ENCODE data around the gene CCL23.
"Not testable (repeated sequence)": the region's sequence is repeated elsewhere in the genome, so short reads cannot be mapped to it uniquely, and the experiment has no call there.

The CCL23 gene

DNA sequence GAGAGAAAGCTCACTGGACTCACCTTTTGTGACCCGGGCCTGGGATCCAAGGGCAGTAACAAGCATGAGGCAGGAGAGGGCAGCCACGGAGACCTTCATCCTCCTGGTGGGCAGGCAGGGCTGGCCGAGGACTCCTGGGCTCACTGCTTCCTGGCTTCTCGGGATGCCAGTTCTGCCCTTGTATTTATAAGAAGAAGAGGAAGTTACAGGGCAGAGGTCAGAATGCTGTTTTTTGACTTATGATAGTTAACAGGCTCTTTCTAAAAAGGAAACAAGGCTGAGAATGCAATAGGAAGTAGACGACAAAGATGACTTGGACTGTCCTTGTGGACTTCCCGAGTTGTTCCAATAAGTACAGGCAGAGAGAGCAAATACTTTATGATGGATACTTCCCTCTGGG is at the start of gene CCL23:
TSS of gene CCL23 (minus strand) at position 174 of the 400 bp plus-strand sequence. CDS start at position 99, 75 bp downstream.
- DNase-seq: no peak

- DNase-seq: no peak
Observed at GRCh38 chr17:36066365-36066985, 48.7 kb upstream of the CCL23 start.

- no peak for DNase-seq
Observed at GRCh38 chr17:36063786-36064541, 46.2 kb upstream of the CCL23 start, which contains the start of gene CCL18. Gene CCL18 (plus strand): TSS chr17:36064272. CDS start chr17:36064343, 71 bp downstream.

DNA sequence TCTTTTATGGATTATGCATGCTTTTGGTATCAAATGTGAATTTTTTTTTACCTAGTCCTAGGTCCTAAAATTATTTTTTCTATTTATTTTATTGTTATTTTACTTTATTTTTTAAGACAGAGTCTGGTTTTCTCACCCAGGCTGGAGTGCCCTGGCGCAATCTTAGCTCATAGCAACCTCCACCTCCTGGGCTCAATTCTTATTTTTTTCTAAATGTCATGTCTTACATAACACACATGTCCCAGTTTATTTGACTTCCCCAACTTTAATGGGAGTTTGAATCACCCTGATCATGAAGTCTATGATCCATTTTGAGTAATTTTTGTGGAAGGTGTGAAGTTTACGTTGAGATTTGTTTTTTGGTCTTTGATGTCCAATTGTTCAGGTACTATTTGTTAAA is 43.0 kb upstream of the CCL23 start:
- DNase-seq: no peak

DNA sequence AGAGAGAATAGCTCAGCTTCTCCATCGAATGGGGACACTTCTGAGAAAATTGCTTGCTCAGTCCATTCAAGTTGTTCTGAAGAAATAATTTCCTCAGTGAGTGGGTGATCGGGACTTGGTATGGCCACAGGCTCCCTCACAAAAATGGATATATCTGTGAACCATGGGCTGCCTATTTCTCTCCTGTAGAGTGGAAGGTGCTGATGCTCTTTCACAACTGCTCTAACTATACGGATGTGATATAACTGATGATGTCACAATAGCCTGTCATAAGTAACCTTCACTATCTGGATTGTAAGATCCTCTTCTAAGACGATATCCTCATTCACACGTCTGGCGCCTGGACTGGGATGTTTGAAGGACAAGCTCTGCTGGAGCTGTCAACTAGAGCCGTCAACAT is 41.6 kb upstream of the CCL23 start:
- DNase-seq: no peak

GRCh38 chr17:36057911-36058310 is 40.1 kb upstream of the CCL23 start:
- DNase-seq: no peak

DNA sequence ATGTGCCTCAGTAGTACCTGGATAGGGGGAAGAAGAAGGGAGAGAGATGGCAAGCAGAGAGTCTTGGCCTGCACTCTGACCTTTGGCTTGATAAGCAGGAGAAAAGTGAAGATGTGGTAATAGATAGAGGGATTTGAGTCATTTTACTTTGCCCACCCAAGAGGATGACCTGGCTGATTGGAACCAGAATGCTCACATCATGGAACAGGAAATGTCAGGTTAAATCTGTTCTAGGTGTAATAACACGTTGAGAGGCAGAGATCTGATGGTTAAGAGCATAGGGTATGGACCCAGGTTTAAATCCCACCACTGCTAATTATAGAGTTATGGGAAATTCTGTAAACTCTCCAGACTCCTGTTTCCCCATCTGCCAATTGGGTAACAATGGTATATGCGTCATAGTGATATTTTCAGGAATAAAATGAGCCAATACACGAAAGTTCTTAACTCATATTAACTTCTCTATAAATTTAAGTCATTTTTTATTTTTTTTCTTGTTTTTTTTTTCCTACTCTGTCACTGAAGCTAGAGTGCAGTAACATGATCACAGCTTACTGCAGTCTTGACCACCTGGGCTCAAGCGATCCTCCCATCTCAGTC is 38.2 kb upstream of the CCL23 start:
- no peak for DNase-seq

GRCh38 chr17:36055171-36055570 is 37.4 kb upstream of the CCL23 start:
- no peak for DNase-seq

GRCh38 chr17:36049643-36050042 is 31.9 kb upstream of the CCL23 start:
- DNase-seq: no peak

DNA sequence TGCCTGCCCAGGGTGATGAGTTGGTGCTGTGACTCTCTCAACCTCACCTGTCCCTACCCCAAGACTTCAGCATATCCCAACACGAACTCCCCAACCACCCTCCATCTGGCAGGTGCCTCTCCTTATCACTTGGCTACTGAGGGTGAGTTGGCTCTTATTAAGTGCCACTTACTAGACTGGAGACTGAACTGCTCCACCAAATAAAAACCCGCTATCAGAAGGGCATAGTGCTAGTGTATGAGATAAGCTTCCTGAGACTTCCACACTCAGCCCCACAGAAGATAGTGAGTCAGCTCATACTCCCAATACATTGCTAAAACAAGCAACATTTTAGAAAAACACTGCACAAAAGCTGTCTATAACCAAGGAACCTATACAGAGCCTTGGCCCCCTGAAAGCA is 30.3 kb upstream of the CCL23 start:
- no peak for DNase-seq

DNA sequence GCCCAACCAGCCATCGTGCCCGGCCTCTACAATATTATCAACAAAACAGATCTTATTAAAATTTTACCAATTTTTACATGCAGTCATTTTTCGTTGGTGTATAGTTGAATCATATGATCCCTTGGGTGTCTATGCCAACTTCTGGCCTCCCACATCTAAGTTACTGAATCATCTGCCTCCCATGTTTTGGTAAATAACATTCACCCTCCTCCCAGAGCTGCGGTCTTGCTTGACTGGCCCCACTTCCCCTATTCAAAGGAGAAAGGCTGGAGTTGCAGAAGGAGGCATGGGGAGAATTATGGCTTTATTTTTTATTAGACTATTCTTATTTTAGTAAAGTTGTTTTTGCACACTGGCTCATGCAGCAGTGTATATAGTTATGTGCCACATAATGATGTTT is 18.5 kb upstream of the CCL23 start:
- no peak for DNase-seq

GRCh38 chr17:36034127-36034526 is 16.4 kb upstream of the CCL23 start:
- no peak for DNase-seq

DNA sequence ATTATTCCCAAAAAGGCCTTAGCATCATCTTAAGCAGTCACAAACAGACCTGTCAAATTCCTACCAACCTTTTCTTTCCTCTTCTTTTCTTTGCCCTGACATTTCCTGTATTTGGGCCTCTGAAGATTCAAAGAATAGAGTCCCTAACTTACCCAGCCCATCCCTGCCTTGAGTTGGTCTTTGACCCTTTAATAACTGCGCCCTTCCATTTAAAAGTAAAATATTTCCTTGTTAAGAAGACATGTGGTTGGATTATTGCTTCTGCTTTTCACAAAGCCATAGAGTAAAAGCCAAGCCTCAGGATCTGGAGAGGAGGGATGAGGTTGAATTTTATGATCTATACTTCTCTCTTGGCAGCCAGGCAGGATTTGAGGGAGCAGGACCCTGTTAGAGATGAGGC is 13.2 kb upstream of the CCL23 start:
- DNase-seq: no peak

- DNase-seq: no peak
Observed at GRCh38 chr17:36027761-36028160, 10.0 kb upstream of the CCL23 start.

- no peak for DNase-seq
Observed at GRCh38 chr17:36024106-36024869, 6.5 kb upstream of the CCL23 start.

- DNase-seq: no peak
Observed at GRCh38 chr17:36019423-36019822, 1.7 kb upstream of the CCL23 start.

DNA sequence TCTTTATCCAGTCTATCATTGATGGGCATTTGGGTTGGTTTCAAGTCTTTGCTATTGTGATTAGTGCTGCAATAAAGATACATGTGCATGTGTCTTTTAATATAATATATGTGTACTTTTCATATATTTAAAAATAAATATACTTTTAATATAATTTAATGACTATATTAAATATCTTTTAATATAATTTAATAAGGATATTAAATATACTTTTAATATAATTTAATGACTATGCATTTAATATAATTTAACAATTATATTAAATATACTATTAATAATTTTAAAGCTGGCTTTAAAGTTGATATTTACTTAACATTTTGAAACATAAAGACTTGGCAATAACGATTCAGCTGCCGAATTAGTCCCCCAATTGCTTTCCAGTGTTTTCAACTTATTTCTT is 1.2 kb downstream of the CCL23 start:
- no peak for DNase-seq

DNA sequence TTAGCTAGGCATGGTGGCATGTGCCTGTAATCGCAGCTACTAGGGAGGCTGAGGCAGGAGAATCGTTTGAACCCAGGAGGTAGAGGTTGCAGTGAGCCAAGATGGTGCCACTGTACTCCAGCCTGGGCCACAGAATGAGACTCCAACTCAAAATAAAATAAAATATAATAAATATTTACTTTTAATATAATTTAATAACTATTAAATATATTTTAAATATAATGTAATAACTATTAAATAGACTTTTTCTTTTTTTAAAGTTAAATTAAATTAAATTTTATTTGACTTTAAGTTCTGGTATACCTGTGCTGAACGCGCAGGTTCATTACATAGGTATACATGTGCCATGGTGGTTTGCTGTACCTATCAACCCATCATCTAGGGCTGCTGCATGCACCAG is 1.9 kb downstream of the CCL23 start:
- DNase-seq: not testable (repeated sequence)

- DNase-seq: no peak
Observed at GRCh38 chr17:36014946-36015345, 2.8 kb downstream of the CCL23 start.

GRCh38 chr17:36011201-36011600 is 6.6 kb downstream of the CCL23 start:
- DNase-seq: no peak

- DNase-seq: no peak
Observed at GRCh38 chr17:36008998-36009665, 8.6 kb downstream of the CCL23 start.

DNA sequence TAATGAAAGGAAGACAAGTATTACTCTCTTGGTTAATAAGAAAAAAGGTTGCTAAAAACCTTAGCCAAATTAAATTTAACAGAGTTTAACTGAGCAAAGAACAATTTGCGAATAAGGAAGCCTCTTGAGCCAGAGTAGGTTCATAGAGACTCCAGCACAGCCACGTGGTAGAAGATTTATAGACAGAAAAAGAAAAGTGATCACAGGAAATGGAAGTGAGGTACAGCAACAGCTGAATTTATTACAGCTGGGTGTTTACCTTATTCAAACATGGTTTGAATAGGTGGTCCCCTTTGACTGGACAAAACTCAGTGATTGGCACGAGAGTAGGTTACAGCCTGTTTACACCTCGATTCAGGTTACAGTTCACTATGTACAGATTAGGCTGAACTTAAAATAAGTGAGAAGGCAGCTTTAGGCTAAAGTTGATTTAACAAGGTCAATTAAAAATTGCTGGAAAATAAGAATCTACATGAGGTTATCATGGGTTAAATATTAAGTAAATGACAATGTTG is 13.1 kb downstream of the CCL23 start:
- no peak for DNase-seq

DNA sequence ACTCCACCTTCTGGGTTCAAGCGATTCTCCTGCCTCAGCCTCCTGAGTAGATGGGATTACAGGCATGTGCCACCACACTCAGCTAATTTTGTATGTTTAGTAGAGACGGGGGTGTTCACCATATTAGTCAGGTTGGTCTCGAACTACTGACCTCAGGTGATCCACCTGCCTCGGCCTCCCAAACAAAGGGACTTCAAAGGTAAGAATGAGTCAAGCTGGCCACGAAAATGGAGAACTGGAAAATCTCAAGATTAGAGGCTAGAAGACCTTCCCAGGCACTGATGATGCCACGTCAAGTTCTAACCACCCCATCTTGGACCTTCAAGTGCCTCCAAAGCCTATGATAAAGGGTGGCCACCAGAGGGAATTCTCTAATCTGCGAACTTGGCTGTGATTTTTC is 15.1 kb downstream of the CCL23 start:
- DNase-seq: no peak
